Coronary artery (tissue), 2 donors: ENCODE results near the gene SPNS2.

Experiments
- DNase-seq: peaks from one replicate; pipeline ENCODE4 v3.0.0-alpha.2; 2017; ENCODE audit warnings: low spot score
- H3K27ac ChIP-seq, 2 donors: fragments of 200-600 bp; sonication (generic); one replicate each; pipeline ENCODE4 v1.5.1; 2016 to 2019
- H3K4me3 ChIP-seq: fragments of 200-600 bp; sonication (generic); 2 replicates; pipeline ENCODE4 v1.5.1; 2016; ENCODE audit warnings: mild to moderate bottlenecking, moderate library complexity
- CTCF ChIP-seq: fragments of 200-600 bp; sonication (generic); IDR thresholded peaks from one replicate; pipeline ENCODE4 v1.5.1; 2019; ENCODE audit warnings: antibody characterized with exemption

SPNS2 gene

GRCh38 chr17:4514779-4515178 lies 16.1 kb downstream of the SPNS2 start:
- no peak overlapping the region for H3K4me3 ChIP-seq
- TF ChIP-seq CTCF, result no peak
- DNase-seq, result no peak
- peak overlapping the region in 1 of 2 donors; percentile 58 for H3K27ac ChIP-seq

- Histone ChIP-seq H3K4me3 (no peak overlapping the region), H3K27ac (no peak overlapping the region)
- no peak for DNase-seq
- no peak for TF ChIP-seq CTCF
Observed at GRCh38 chr17:4515501-4515900, 16.8 kb downstream of the SPNS2 start.

- TF ChIP-seq CTCF, result no peak
- Histone ChIP-seq H3K4me3 (no peak overlapping the region), H3K27ac (no peak overlapping the region)
- DNase-seq, result no peak
Observed at GRCh38 chr17:4516735-4517134, 18.1 kb downstream of the SPNS2 start.

- peak overlapping the region; percentile 33 to 75 for H3K27ac ChIP-seq
- no peak for TF ChIP-seq CTCF
- DNase-seq, result no peak
- H3K4me3 ChIP-seq, result no peak overlapping the region
Observed at GRCh38 chr17:4518901-4519300, 20.2 kb downstream of the SPNS2 start.

GRCh38 chr17:4519361-4519788 lies 20.7 kb downstream of the SPNS2 start:
- peak overlapping the region; percentile 33 to 75 for H3K27ac ChIP-seq
- no peak for DNase-seq
- no peak overlapping the region for H3K4me3 ChIP-seq
- no peak for TF ChIP-seq CTCF

- no peak for DNase-seq
- Histone ChIP-seq H3K4me3 (no peak overlapping the region), H3K27ac (peak overlapping the region; percentile 33 to 75)
- TF ChIP-seq CTCF, result no peak
Observed at GRCh38 chr17:4520060-4520893, 21.6 kb downstream of the SPNS2 start.
